Measurements from ENCODE around the gene PAQR4. TPM values are rescaled to one million over a fixed set of nuclear protein-coding genes. Genes with fewer than 3 reads are reported as not detected.

The PAQR4 gene
- polyA plus RNA-seq, 3 donors = 6.3 to 14.2 (median 8.9) TPM

DNA sequence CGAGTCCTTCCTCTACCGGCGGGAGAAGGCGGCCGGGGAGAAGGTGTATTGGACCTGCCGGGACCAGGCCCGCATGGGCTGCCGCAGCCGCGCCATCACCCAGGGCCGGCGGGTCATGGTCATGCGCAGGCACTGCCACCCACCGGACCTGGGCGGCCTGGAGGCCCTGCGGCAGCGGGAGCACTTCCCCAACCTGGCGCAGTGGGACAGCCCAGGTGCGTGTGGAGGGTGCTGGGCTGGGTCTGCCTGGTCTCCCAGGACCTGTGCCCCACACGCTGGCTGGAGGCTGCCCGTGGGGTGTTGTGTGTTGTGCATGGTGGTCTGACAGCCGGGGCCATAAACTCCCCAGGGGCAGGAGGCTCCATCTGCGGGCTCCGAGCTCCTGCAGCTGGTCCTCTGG lies 32.0 kb upstream of the PAQR4 start:
- H3K9me3 Mint-ChIP-seq = no peaks in the 10 kb centered on the region

GRCh38 chr16:2938206-2938605 lies 30.9 kb upstream of the PAQR4 start:
- H4K20me1 ChIP-seq (ENCODE audit: insufficient read depth, low read length) = no peaks in the 10 kb centered on the region
- peaks cover 0 to 2% (median 0%) of the 10 kb centered on the region in 3 donors for H3K27me3 Mint-ChIP-seq (ENCODE audit: low read depth in 3 of 3)
- WGBS (ENCODE audit: insufficient coverage) = 93% methylated on average over 7 of the region's 12 CpGs
- H3K79me2 ChIP-seq (ENCODE audit: insufficient read depth, low read length) = no peaks in the 10 kb centered on the region
- H3K27ac Mint-ChIP-seq = peak overlapping the region in 1 of 7 donors; percentile 25
- H3K9me3 ChIP-seq (replicated peaks in 1 of 2; ENCODE audit: control insufficient read depth in 1 of 2, insufficient read depth in 1 of 2, low read length in 2 of 2) = no peaks in the 10 kb centered on the region
- no peaks in the 10 kb centered on the region for H3K9me3 Mint-ChIP-seq
- H3K36me3 Mint-ChIP-seq = peaks cover 61 to 90% of the 10 kb centered on the region in 2 donors
- no peaks in the 10 kb centered on the region for H3K27me3 ChIP-seq (ENCODE audit: control insufficient read depth in 2 of 2, insufficient read depth in 2 of 2, low read length in 2 of 2)
- peaks cover 56 to 95% of the 10 kb centered on the region in 2 donors for H3K36me3 ChIP-seq (replicated peaks in 1 of 2; ENCODE audit: control insufficient read depth in 1 of 2, insufficient read depth in 2 of 2, low read length in 2 of 2)
- no peak overlapping the region for H2AFZ ChIP-seq (ENCODE audit: insufficient read depth, low read depth, low read length, poor library complexity, severe bottlenecking)
- H3K9ac ChIP-seq (ENCODE audit: insufficient read depth, low read length, poor library complexity, severe bottlenecking) = no peak overlapping the region
- H3K4me1 ChIP-seq (ENCODE audit: control insufficient read depth in 1 of 2, insufficient read depth in 2 of 2, low read length in 2 of 2) = no peaks in the 10 kb centered on the region
- intact Hi-C loops (cut with micrococcal nuclease) = no loop called here
- H3K4me3 Mint-ChIP-seq = no peak overlapping the region
- TF ChIP-seq, protein P1, sequence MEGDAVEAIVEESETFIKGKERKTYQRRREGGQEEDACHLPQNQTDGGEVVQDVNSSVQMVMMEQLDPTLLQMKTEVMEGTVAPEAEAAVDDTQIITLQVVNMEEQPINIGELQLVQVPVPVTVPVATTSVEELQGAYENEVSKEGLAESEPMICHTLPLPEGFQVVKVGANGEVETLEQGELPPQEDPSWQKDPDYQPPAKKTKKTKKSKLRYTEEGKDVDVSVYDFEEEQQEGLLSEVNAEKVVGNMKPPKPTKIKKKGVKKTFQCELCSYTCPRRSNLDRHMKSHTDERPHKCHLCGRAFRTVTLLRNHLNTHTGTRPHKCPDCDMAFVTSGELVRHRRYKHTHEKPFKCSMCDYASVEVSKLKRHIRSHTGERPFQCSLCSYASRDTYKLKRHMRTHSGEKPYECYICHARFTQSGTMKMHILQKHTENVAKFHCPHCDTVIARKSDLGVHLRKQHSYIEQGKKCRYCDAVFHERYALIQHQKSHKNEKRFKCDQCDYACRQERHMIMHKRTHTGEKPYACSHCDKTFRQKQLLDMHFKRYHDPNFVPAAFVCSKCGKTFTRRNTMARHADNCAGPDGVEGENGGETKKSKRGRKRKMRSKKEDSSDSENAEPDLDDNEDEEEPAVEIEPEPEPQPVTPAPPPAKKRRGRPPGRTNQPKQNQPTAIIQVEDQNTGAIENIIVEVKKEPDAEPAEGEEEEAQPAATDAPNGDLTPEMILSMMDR (IDR thresholded peaks at IDR 0.05) = no peak
- no peak overlapping the region for H3K4me2 ChIP-seq (replicated peaks; ENCODE audit: extremely low read depth, low read length, poor library complexity, severe bottlenecking)
- no peak overlapping the region for H3K4me3 ChIP-seq (replicated peaks in 1 of 3; ENCODE audit: low read depth in 2 of 3, low read length in 3 of 3)
- H3K4me1 Mint-ChIP-seq = no peaks in the 10 kb centered on the region
- H3K27ac ChIP-seq (ENCODE audit: low read depth in 1 of 2, low read length in 2 of 2) = no peak overlapping the region
- no peak for DNase-seq

More for the DNA sequence above, 32.0 kb upstream of the PAQR4 start:
- H3K9ac ChIP-seq (ENCODE audit: insufficient read depth, low read length, poor library complexity, severe bottlenecking) = no peak overlapping the region
- no peaks in the 10 kb centered on the region for H3K9me3 ChIP-seq (replicated peaks in 1 of 2; ENCODE audit: control insufficient read depth in 1 of 2, insufficient read depth in 1 of 2, low read length in 2 of 2)
- H3K4me3 Mint-ChIP-seq = no peak overlapping the region
- 95% methylated on average over 18 of the region's 24 CpGs for WGBS (ENCODE audit: insufficient coverage)
- intact Hi-C loops (cut with micrococcal nuclease) = no loop called here
- H3K27ac Mint-ChIP-seq = no peak overlapping the region
- H3K4me3 ChIP-seq (replicated peaks in 1 of 3; ENCODE audit: low read depth in 2 of 3, low read length in 3 of 3) = no peak overlapping the region
- H3K4me1 Mint-ChIP-seq = no peaks in the 10 kb centered on the region
- H3K4me2 ChIP-seq (replicated peaks; ENCODE audit: extremely low read depth, low read length, poor library complexity, severe bottlenecking) = no peak overlapping the region
- peaks cover 0 to 2% (median 0%) of the 10 kb centered on the region in 3 donors for H3K27me3 Mint-ChIP-seq (ENCODE audit: low read depth in 3 of 3)
- no peaks in the 10 kb centered on the region for H3K79me2 ChIP-seq (ENCODE audit: insufficient read depth, low read length)
- no peak overlapping the region for H2AFZ ChIP-seq (ENCODE audit: insufficient read depth, low read depth, low read length, poor library complexity, severe bottlenecking)
- peaks cover 52 to 88% of the 10 kb centered on the region in 2 donors for H3K36me3 ChIP-seq (replicated peaks in 1 of 2; ENCODE audit: control insufficient read depth in 1 of 2, insufficient read depth in 2 of 2, low read length in 2 of 2)
- TF ChIP-seq, protein P1 (IDR thresholded peaks at IDR 0.05) = no peak
- H3K4me1 ChIP-seq (ENCODE audit: control insufficient read depth in 1 of 2, insufficient read depth in 2 of 2, low read length in 2 of 2) = no peaks in the 10 kb centered on the region
- no peak for DNase-seq
- no peaks in the 10 kb centered on the region for H4K20me1 ChIP-seq (ENCODE audit: insufficient read depth, low read length)
- no peak overlapping the region for H3K27ac ChIP-seq (ENCODE audit: low read depth in 1 of 2, low read length in 2 of 2)
- no peaks in the 10 kb centered on the region for H3K27me3 ChIP-seq (ENCODE audit: control insufficient read depth in 2 of 2, insufficient read depth in 2 of 2, low read length in 2 of 2)
- peaks cover 60 to 90% of the 10 kb centered on the region in 2 donors for H3K36me3 Mint-ChIP-seq
